Measurements from ENCODE around the gene CSK.

CSK gene

GRCh38 chr15:74820056-74820455 is 38.2 kb downstream of the CSK start:
- TF ChIP-seq POU2F2 (IDR thresholded peaks at IDR 0.05; ENCODE audit: low read depth, low read length) (no peak), PAX5 (IDR thresholded peaks at IDR 0.05; ENCODE audit: insufficient read depth, low read length, severe bottlenecking) (no peak), POLR2AphosphoS5 (IDR thresholded peaks at IDR 0.05; ENCODE audit: low read depth, low read length) (no peak), POLR2A (IDR thresholded peaks at IDR 0.05; ENCODE audit: low read depth, low read length) (no peak), SPI1 (IDR thresholded peaks at IDR 0.05; ENCODE audit: low read depth, low read length) (no peak), TAF1 (IDR thresholded peaks at IDR 0.05; ENCODE audit: low read depth, low read length) (no peak)
- no peak for FAIRE-seq
- no peak for DNase-seq (ENCODE audit: insufficient read length, low spot score)

GRCh38 chr15:74821091-74821789 is 39.4 kb downstream of the CSK start:
- TF ChIP-seq PAX5 (IDR thresholded peaks at IDR 0.05; ENCODE audit: insufficient read depth, low read length, severe bottlenecking) = no peak
- TF ChIP-seq POU2F2 (IDR thresholded peaks at IDR 0.05; ENCODE audit: low read depth, low read length) = peak; percentile 96
- TF ChIP-seq TAF1 (IDR thresholded peaks at IDR 0.05; ENCODE audit: low read depth, low read length) = no peak
- no peak for TF ChIP-seq POLR2A (IDR thresholded peaks at IDR 0.05; ENCODE audit: low read depth, low read length)
- DNase-seq (ENCODE audit: insufficient read length, low spot score) (peak; percentile 76), FAIRE-seq (peak; percentile 97)

GRCh38 chr15:74821790-74822158 is 39.9 kb downstream of the CSK start:
- peak; percentile 38 for FAIRE-seq
- no peak for TF ChIP-seq TAF1 (IDR thresholded peaks at IDR 0.05; ENCODE audit: low read depth, low read length)
- no peak for TF ChIP-seq POLR2A (IDR thresholded peaks at IDR 0.05; ENCODE audit: low read depth, low read length)
- TF ChIP-seq SPI1 (IDR thresholded peaks at IDR 0.05; ENCODE audit: low read depth, low read length) = no peak
- no peak for TF ChIP-seq POLR2AphosphoS5 (IDR thresholded peaks at IDR 0.05; ENCODE audit: low read depth, low read length)
- TF ChIP-seq PAX5 (IDR thresholded peaks at IDR 0.05; ENCODE audit: insufficient read depth, low read length, severe bottlenecking) = no peak
- no peak for TF ChIP-seq POU2F2 (IDR thresholded peaks at IDR 0.05; ENCODE audit: low read depth, low read length)
- no peak for DNase-seq (ENCODE audit: insufficient read length, low spot score)

- FAIRE-seq = no peak
- TF ChIP-seq PAX5 (IDR thresholded peaks at IDR 0.05; ENCODE audit: insufficient read depth, low read length, severe bottlenecking) (no peak), SPI1 (IDR thresholded peaks at IDR 0.05; ENCODE audit: low read depth, low read length) (no peak), POLR2AphosphoS5 (IDR thresholded peaks at IDR 0.05; ENCODE audit: low read depth, low read length) (no peak), TAF1 (IDR thresholded peaks at IDR 0.05; ENCODE audit: low read depth, low read length) (no peak), POU2F2 (IDR thresholded peaks at IDR 0.05; ENCODE audit: low read depth, low read length) (no peak), POLR2A (IDR thresholded peaks at IDR 0.05; ENCODE audit: low read depth, low read length) (no peak)
- no peak for DNase-seq (ENCODE audit: insufficient read length, low spot score)
Measured at GRCh38 chr15:74822233-74822632, 40.4 kb downstream of the CSK start.

GRCh38 chr15:74823324-74823723 is 41.4 kb downstream of the CSK start:
- DNase-seq (ENCODE audit: insufficient read length, low spot score) = no peak
- TF ChIP-seq POLR2AphosphoS5 (IDR thresholded peaks at IDR 0.05; ENCODE audit: low read depth, low read length) (no peak), POU2F2 (IDR thresholded peaks at IDR 0.05; ENCODE audit: low read depth, low read length) (no peak), PAX5 (IDR thresholded peaks at IDR 0.05; ENCODE audit: insufficient read depth, low read length, severe bottlenecking) (no peak), POLR2A (IDR thresholded peaks at IDR 0.05; ENCODE audit: low read depth, low read length) (no peak), TAF1 (IDR thresholded peaks at IDR 0.05; ENCODE audit: low read depth, low read length) (no peak), SPI1 (IDR thresholded peaks at IDR 0.05; ENCODE audit: low read depth, low read length) (no peak)
- no peak for FAIRE-seq

GRCh38 chr15:74824976-74825375 is 43.1 kb downstream of the CSK start:
- no peak for DNase-seq (ENCODE audit: insufficient read length, low spot score)
- TF ChIP-seq TAF1 (IDR thresholded peaks at IDR 0.05; ENCODE audit: low read depth, low read length) = no peak
- TF ChIP-seq SPI1 (IDR thresholded peaks at IDR 0.05; ENCODE audit: low read depth, low read length) = no peak
- no peak for TF ChIP-seq PAX5 (IDR thresholded peaks at IDR 0.05; ENCODE audit: insufficient read depth, low read length, severe bottlenecking)
- no peak for TF ChIP-seq POLR2AphosphoS5 (IDR thresholded peaks at IDR 0.05; ENCODE audit: low read depth, low read length)
- TF ChIP-seq POU2F2 (IDR thresholded peaks at IDR 0.05; ENCODE audit: low read depth, low read length) = no peak
- no peak for TF ChIP-seq POLR2A (IDR thresholded peaks at IDR 0.05; ENCODE audit: low read depth, low read length)
- FAIRE-seq = no peak

GRCh38 chr15:74825866-74826265 is 44.0 kb downstream of the CSK start:
- TF ChIP-seq POU2F2 (IDR thresholded peaks at IDR 0.05; ENCODE audit: low read depth, low read length) (no peak), SPI1 (IDR thresholded peaks at IDR 0.05; ENCODE audit: low read depth, low read length) (no peak), TAF1 (IDR thresholded peaks at IDR 0.05; ENCODE audit: low read depth, low read length) (no peak), POLR2AphosphoS5 (IDR thresholded peaks at IDR 0.05; ENCODE audit: low read depth, low read length) (no peak), POLR2A (IDR thresholded peaks at IDR 0.05; ENCODE audit: low read depth, low read length) (no peak), PAX5 (IDR thresholded peaks at IDR 0.05; ENCODE audit: insufficient read depth, low read length, severe bottlenecking) (no peak)
- FAIRE-seq = no peak
- no peak for DNase-seq (ENCODE audit: insufficient read length, low spot score)

- DNase-seq (ENCODE audit: insufficient read length, low spot score) (no peak), FAIRE-seq (no peak)
- TF ChIP-seq SPI1 (IDR thresholded peaks at IDR 0.05; ENCODE audit: low read depth, low read length) (no peak), POLR2AphosphoS5 (IDR thresholded peaks at IDR 0.05; ENCODE audit: low read depth, low read length) (no peak), POLR2A (IDR thresholded peaks at IDR 0.05; ENCODE audit: low read depth, low read length) (no peak), PAX5 (IDR thresholded peaks at IDR 0.05; ENCODE audit: insufficient read depth, low read length, severe bottlenecking) (no peak), POU2F2 (IDR thresholded peaks at IDR 0.05; ENCODE audit: low read depth, low read length) (no peak), TAF1 (IDR thresholded peaks at IDR 0.05; ENCODE audit: low read depth, low read length) (no peak)
Measured at GRCh38 chr15:74826364-74826819, 44.5 kb downstream of the CSK start, which contains the start of gene CPLX3. Gene CPLX3 (plus strand): TSS chr15:74826627. CDS start chr15:74826704, 77 bp downstream.

GRCh38 chr15:74826921-74827320 is 45.0 kb downstream of the CSK start:
- DNase-seq (ENCODE audit: insufficient read length, low spot score) (no peak), FAIRE-seq (no peak)
- TF ChIP-seq POLR2AphosphoS5 (IDR thresholded peaks at IDR 0.05; ENCODE audit: low read depth, low read length) = no peak
- no peak for TF ChIP-seq SPI1 (IDR thresholded peaks at IDR 0.05; ENCODE audit: low read depth, low read length)
- TF ChIP-seq TAF1 (IDR thresholded peaks at IDR 0.05; ENCODE audit: low read depth, low read length) = no peak
- no peak for TF ChIP-seq POU2F2 (IDR thresholded peaks at IDR 0.05; ENCODE audit: low read depth, low read length)
- TF ChIP-seq POLR2A (IDR thresholded peaks at IDR 0.05; ENCODE audit: low read depth, low read length) = no peak
- no peak for TF ChIP-seq PAX5 (IDR thresholded peaks at IDR 0.05; ENCODE audit: insufficient read depth, low read length, severe bottlenecking)

All from GM12891 (cell line).